HS-27A (cell line): ENCODE data around the gene DDX18.

ENCODE experiments used
- DNase-seq: peaks from one replicate; pipeline ENCODE4 v3.0.0-alpha.2; 2012; ENCODE audit warnings: low read depth, missing footprints

Gene DDX18

DNA sequence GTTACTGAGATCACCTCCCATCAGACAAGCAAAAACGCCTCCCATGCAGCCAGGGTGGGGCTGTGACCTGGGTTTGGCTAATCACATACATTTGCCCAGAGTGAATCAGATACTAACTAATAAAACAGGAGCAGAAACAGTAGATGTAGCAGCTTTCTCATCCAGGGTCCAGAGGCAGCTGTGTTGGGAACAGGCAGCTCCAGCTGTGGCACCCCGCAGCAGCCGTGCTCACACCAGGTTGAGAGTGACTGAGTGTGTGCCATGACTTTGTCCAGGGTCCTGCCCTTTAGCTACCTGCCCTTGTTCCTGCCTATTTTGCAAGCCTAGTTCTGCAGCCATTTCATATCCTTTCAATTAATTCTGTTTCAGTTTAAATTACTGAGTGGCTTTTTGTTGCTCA is 20.5 kb downstream of the DDX18 start:
- no peak for DNase-seq

DNA sequence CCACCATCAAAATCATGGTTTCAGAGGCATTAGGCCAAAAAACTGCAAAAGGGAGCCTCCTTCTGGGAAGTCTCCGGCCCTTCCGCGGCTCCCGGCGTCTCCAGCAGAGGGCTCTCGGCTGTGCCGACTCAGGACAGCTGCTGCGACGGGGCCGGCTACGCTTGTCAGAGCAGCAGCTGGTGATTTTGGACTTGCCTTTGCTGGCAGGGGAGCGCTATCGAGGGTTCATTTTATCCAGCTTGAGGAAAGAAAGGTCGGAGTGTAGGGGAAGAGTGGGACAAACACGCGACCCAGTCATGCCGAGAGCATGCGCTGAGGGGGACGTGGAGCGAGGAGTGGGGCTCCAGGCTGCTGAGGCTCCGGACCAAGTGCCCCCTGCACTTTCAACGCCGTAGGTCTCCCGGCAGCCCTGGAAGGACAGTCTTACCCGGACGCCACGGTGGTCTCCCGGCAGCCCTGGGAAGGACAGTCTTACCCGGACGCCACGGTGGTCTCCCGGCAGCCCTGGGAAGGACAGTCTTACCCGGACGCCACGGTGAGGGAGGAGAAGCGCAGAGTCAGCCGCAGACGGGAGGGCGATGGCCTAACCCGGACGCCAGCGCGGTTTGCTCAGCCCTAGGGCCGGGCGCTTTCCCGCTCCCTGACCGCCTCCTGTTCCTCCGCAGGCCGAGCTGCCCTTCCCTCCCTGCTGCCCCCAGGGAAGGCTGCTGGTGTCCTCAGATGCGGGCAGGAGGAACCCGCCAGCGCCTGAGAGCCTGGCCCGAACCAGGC is 21.7 kb downstream of the DDX18 start:
- DNase-seq = no peak

DNA sequence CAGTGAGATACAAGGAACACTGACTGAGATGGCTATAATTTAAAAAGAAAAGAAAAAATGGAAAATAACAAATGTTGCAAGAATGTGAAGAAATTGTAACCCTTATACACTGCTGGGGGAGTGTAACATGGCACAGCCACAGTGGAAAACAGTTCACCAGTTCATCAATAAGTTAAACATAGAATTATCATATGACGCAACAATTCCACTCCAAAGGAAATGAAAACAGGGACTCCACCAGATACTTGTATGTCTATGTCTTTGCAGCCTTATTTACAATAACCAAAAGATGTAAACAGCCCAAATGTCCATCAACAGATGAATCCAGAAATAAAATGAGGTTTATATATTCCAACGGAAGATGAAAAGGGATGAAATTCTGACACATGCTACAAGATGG is 30.8 kb downstream of the DDX18 start:
- DNase-seq = no peak

DNA sequence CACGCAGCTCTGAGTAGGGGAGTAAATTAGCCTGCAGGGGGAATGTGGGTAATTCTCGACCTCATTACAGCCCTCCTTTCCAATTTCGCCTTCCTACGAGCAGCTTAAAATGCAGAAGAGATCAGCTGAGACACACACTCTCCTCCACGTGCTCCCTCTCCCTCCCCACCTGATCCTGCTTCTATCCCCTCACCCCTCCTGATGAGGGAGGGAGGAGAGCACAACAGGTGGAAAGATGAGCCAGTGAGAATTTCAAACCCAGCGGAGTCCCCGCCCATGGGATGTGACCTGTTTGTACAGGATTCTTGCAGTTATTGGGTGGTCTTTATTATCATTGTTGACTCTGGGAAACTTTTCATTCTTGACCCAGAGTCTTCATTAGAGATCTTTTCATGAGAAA is 35.5 kb downstream of the DDX18 start:
- DNase-seq = no peak

DNA sequence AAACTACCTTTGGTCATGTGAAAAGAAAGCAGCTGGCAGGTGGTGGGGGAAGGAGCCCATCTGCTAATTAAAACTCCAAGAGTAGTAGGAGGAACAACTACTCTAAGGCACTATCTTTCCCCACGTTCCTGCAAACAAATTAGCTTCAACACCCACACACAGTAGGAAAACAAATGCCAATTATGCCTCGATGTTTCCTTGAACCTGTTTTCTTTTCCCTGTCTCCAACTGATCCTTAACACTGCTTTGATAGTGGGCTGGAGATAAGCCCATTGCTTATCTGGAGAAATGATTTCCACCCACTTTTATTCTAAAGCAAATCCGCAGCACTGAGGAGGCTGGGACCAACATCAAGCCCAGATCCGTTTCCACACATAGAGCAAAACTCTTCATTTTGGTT is 36.0 kb downstream of the DDX18 start:
- no peak for DNase-seq

DNA sequence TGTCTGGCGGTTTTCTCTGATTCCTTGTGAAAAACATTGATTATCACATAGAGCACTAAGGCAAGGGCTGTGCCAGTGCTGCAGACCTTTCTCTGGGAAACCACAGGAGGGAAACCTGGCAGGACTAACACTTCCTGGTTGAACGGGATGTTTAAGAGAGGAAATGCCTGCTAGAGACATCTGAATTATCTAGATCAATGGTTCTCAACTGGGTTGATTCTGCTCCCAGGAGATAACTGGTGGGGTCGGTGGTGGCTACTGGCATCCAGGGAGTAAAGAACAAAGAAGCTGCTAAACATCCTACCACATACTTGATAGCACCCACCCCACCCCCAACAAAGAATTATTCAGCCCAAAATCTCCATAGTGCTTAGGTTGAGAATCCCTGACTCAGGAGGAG is 37.5 kb downstream of the DDX18 start:
- no peak for DNase-seq

DNA sequence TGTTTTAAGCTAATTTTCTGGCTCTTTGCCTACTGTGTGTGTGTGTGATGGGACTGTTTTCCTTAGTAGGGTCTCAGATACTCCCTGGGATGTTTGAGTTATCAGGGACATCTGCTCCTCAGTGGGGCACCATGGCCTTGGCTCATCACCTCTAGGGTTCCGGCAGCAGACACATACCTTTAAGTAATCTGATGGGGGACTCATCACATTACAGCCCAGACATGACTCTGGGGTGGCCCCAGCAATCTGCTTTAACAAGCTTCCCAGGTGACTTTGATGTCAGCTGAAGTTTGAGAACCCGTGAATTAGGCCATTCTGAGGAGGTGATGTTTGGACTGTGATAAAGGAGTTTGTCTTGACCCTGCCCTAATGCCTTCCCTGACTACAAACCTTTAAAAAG is 38.8 kb downstream of the DDX18 start:
- DNase-seq = no peak

DNA sequence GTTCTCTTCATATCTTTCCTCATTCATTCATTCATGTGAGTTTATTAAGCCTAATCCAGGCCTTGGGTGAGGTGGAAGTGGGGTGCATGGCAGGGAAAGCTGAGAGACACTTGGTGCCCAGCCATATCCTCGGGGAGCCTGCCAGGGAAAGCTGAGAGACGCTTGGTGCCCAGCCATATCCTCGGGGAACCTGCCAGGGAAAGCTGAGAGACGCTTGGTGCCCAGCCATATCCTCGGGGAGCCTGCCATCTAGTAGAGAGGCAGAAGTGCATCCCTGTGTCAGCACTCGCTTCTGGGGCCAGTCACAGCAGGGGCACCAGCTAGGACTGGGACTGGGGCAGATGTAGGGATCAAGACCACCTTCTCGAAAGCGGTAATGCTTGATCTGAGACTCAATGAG is 39.4 kb downstream of the DDX18 start:
- DNase-seq = no peak

DNA sequence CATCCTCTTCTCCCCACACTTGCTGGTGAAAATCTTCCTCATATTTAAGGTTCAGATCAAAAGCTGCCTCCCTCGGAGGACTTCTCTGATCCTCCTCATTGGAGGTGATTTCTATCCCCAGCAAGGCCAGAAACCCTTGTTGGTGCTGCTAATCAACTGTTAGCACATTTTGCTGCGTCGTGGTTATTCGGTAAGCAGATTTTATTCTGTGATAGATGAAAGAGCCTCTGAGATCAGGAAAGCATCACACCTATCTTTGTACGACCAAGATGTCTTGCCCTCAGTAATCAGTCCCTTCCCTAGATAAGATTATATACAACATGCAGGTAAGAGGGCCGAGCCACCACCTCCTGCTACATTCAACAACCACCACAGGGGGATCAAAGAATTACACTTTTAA is 40.1 kb downstream of the DDX18 start:
- no peak for DNase-seq

DNA sequence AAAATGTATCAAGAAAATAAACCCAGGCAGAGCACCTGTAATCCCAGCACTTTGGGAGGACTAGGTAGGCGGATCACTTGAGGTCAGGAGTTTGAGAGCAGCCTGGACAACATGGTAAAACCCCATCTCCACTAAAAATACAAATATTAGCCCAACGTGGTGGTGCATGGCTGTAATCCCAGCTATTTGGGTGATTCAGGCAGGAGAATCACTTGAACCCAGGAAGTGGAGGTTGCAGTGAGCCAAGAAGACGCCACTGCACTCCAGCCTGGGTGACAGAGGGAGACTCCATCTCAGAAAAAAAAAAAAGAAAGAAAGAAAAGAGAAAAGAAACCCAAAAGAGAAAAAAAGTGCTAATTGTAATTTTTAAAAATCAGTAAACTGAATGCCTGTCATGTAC is 41.4 kb downstream of the DDX18 start:
- DNase-seq = no peak

DNA sequence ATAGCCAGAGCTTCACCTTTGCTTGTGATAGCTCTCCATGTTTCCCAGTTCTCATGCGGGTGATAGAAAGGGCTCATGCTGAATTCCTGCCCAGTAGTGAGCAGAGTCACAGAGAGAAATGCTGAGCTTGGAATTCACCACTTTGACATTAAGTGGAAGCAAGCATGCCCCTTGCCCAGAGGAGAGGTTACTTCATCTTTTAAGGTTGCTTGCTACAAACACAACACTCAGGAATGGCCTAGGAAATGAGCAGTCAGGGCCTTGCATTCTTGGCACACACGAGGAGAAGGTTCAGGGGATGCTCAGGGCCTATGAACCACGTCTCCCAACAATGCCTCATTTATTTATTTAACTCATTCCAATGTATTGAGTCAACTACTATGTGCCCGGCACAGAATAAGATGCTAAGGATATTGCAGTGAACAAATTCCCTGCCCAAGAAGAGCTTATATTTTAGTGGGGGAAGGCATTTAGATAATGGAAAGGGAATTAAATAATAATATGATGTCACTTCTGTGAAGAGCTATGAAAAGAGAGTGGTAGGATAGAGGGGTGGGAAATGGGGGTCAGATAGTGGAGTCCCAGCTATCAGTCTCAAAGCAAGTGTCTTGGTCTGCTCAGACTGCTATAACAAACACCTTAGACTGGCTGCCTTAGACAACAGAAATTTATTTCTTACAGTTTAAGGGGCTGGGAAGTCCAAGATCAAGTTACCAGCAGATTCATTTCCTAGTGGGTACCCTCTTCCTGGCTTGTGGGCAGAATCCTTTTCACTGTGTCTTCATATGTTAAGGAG is 42.1 kb downstream of the DDX18 start:
- DNase-seq = peak; percentile 99

DNA sequence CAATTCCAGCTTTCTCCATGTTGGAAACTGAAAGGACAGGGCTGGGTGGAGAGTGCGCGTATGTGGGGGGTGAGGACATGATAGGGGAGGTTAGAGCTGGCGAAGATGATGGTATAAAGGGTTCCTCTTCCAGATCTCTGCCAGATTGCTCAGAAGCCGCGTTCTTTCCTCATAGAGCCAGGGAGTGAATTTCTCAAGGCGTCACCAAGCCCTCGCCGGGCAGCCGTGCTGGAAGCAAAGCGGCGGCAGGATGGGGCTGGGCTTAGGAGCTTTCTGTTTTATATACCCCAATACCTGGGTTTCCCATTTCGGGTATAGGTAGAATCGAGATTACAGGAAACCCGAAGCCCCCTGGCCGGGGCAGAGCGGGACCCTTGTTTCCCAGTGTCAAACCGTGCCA is 43.8 kb downstream of the DDX18 start:
- no peak for DNase-seq

DNA sequence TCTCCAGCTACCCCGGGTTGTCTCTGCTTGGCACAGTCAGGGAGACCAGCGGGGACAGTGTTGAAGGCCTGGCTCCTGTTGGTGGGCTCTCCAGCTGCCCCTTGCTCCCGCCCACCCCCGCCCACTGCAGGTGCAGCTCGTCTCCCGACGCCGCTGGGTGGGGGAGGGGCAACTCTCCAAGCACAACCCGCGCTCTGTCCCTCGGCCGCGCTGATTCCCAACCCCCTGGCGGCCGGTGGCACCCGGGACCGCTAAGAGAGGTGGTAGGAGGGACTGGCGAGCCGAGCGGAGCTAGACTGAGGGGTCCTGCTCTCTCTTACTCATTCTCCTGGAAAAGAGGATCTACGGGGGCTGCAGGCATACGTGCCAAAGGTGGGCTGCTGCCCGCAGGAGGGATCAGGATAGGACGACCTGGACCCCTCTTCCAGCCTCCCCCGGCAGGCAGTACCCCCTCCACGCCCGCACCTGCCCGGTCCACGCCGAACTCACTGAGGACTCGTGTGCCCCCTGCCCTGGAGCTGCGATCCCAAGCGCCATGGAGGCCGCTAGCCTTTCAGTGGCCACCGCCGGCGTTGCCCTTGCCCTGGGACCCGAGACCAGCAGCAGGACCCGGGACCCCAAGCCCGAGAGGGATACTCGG is 44.5 kb downstream of the DDX18 start:
- DNase-seq = no peak

DNA sequence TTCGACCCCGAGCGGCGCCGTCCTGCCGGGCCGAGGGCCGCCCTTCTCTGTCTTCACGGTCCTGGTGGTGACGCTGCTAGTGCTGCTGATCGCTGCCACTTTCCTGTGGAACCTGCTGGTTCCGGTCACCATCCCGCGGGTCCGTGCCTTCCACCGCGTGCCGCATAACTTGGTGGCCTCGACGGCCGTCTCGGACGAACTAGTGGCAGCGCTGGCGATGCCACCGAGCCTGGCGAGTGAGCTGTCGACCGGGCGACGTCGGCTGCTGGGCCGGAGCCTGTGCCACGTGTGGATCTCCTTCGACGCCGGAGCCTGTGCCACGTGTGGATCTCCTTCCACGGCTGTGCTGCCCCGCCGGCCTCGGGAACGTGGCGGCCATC is 45.0 kb downstream of the DDX18 start:
- DNase-seq = no peak

DNA sequence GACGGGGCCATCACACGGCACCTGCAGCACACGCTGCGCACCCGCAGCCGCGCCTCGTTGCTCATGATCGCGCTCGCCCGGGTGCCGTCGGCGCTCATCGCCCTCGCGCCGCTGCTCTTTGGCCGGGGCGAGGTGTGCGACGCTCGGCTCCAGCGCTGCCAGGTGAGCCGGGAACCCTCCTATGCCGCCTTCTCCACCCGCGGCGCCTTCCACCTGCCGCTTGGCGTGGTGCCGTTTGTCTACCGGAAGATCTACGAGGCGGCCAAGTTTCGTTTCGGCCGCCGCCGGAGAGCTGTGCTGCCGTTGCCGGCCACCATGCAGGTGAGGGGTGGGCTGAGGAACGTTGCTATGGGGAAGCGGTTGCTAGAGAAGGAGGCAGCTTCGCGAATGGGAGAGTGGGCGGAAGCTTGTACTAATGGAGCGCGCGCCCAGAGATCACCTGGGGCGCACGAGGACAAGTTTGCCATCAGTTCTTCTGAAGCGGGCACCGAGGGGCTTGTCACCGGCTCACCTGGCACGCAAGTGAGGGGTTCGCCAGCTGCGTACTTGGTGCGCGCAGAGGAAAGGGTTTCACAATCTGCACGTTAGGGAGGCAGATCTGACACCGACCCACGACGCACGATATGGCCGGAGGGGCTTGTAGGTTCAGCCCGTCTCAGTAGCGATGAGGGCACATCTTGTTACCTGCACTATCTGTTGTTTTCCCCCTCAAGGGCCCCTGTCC is 45.6 kb downstream of the DDX18 start:
- DNase-seq = no peak

DNA sequence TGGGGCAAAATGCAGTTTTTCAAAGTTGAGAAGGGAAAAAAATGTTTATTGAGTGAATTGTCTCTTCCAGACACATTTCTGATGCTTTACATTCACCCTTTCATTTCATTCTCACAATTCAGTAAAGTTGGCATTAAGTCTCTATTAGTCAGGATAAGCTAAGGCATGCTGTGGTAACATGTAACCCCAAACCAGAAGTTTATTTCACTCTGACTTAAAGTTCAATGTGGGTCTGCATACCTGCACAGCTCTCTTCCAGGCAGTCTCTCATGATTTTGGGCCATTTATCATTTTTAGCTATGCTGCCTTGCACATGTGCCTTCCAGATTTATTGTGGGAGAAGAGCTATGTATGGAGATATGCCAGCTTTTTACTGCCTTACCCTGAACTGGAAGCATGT is 48.0 kb downstream of the DDX18 start:
- no peak for DNase-seq

DNA sequence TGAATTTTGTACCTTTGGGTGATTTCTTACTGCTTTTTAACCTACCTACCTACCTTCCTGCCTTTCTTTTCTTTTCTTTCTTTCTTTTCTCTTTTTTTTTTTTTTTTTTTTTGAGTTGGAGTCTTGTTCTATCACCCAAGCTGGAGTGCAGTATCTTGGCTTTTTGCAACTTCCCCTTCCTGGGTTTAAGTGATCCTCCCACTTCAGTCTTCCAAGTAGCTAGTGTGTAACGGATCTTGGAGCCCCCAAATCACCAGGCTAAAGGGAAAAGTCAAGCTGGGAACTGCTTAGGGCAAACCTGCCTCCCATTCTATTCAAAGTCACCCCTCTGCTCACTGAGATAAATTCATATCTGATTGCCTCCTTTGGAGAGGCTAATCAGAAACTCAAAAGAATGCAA is 61.3 kb downstream of the DDX18 start:
- no peak for DNase-seq

DNA sequence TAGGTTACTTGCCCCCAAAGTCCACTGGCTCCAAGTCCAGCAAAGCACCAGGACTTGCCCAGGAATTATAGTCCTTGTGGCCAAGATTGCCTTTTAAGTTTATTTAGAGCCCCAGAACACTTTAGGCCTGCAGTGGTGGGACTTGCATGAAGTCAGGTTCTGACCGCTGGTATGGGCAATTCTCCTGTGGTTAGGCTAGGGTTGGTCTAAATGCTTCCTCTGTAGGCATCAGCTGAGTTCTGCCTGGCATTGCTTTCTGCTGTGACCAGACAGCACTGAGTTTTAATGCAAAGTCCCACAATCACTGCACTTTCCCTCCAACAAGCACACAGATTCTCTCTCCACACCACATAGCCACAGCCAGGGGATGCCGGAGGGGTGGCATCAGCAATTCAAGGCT is 64.5 kb downstream of the DDX18 start:
- no peak for DNase-seq
